ENCODE measurements around the gene DOK3. TPM values are rescaled to one million over a fixed set of nuclear protein-coding genes. Genes with fewer than 3 reads are reported as not detected.

DOK3 gene
- total RNA-seq, 1 experiment from 2014 or later = 6.0 TPM

DNA sequence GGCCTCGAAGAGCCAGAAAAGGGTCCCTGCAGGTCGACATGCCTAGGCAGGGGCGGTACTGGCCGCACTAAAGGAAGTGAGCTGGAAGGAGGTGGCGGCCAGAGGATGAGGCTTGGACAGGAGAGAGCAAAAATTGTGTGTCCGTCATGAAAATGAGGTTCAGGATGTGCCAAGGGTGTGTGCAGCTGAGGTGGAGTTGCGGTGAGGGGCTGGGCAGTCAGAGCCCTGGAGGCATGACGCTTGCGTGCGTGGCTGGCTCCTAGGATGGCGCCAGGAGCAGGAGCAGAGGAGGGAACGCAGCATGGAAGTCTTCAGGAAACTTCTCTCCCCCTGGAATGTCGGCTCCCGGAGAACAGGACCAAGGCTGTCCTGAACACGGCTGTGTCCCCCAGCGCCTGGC is 6.7 kb downstream of the DOK3 start:
- Mint-ChIP-seq H3K27me3 (ENCODE audit: insufficient read depth, unreplicated experiment) (no peaks in the 10 kb centered on the region), H3K36me3 (ENCODE audit: insufficient read depth, unreplicated experiment) (no peaks in the 10 kb centered on the region), H3K4me3 (ENCODE audit: unreplicated experiment) (peak overlapping the region; percentile 35), H3K27ac (ENCODE audit: low read depth, unreplicated experiment) (peak overlapping the region; percentile 20), H3K9me3 (ENCODE audit: unreplicated experiment) (no peaks in the 10 kb centered on the region), H3K4me1 (ENCODE audit: insufficient read depth, unreplicated experiment) (peaks cover 34% of the 10 kb centered on the region)
- intact Hi-C loops (cut with micrococcal nuclease) = loop anchor here (5.0 kb wide), 3 partner anchors 89 to 391 kb away; partner anchors contain the start of gene TMED9
- no peak for TF ChIP-seq CTCF (IDR thresholded peaks at IDR 0.05; ENCODE audit: unreplicated experiment)
- ChIA-PET CTCF (interaction anchor here (0.6 to 8.6 kb wide), 16 partner anchors 8 to 392 kb away, joined by 3 to 83 read pairs (median 17); partner anchors contain the start of genes DDX41, DOK3 and PFN3), POLR2A (interaction anchor here (0.7 to 2.7 kb wide), 7 partner anchors 14 to 194 kb away, joined by 3 to 18 read pairs (median 6); partner anchors contain the start of genes DDX41 and GRK6)
- peak; percentile 52 for DNase-seq (ENCODE audit: unreplicated experiment)
- no TSS peak for BruUV-seq (replicated peaks)

- Mint-ChIP-seq H3K36me3 (ENCODE audit: insufficient read depth, unreplicated experiment) (no peaks in the 10 kb centered on the region), H3K4me1 (ENCODE audit: insufficient read depth, unreplicated experiment) (peaks cover 37% of the 10 kb centered on the region), H3K9me3 (ENCODE audit: unreplicated experiment) (no peaks in the 10 kb centered on the region), H3K27ac (ENCODE audit: low read depth, unreplicated experiment) (peak overlapping the region; percentile 20), H3K27me3 (ENCODE audit: insufficient read depth, unreplicated experiment) (no peaks in the 10 kb centered on the region), H3K4me3 (ENCODE audit: unreplicated experiment) (peak overlapping the region; percentile 35)
- no TSS peak for BruUV-seq (replicated peaks)
- ChIA-PET CTCF (interaction anchor here (0.5 to 8.6 kb wide), 56 partner anchors 8 to 456 kb away, joined by 3 to 83 read pairs (median 5); partner anchors contain the start of genes B4GALT7, DDX41, DOK3 and PFN3), POLR2A (interaction anchor here (1.0 to 2.7 kb wide), 12 partner anchors 8 to 131 kb away, joined by 3 to 18 read pairs (median 6); partner anchors contain the start of genes DDX41 and GRK6)
- DNase-seq (ENCODE audit: unreplicated experiment) = no peak
- TF ChIP-seq CTCF (IDR thresholded peaks at IDR 0.05; ENCODE audit: unreplicated experiment) = no peak
- intact Hi-C loops (cut with micrococcal nuclease) = loop anchor here (1.0 to 5.0 kb wide), 5 partner anchors 47 to 390 kb away; partner anchors contain the start of gene TMED9
Measured at GRCh38 chr5:177501874-177502678, 7.5 kb downstream of the DOK3 start.

DNA sequence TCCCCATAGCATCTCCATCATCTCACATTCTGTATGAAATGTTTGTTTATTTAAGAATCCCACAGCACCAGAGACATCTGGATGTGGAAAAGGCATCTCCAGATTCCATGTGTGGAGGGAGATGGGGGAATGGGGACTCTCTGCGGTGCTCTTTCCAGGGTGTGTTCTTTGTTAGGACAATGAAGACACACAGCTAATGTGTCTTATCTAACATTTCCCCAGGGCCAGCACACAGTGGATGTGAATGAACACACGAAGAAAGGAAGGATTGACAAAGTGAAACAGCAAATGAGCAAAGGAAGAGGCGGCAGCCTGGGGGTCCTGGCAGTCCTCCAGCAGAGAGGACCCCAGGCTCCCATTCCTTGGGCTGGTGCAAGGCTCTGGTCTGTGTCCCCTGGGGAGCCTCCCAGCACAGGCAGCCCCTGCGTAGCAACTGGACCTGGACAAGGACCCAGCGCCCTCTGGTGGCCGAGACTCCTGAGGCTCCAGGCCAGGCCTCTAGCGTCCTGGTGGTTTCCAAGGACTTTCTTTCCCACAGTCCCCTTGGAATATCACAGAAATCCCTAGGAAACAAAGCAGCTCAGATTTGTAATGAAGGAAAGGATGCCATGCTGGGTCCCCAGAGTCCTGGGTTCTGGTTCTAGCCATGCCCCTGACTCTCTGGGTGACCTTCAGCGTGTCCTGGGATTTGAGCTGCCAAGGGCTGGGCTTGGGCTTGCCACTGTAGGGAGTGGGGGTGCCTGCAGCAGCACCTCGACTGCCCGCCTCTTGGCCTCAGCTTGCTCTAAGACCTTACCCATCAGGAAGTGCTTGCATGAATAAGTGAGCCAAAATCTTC is 8.7 kb downstream of the DOK3 start:
- DNase-seq (ENCODE audit: unreplicated experiment) = peak; percentile 90
- Mint-ChIP-seq H3K4me1 (ENCODE audit: insufficient read depth, unreplicated experiment) (peaks cover 43% of the 10 kb centered on the region), H3K27ac (ENCODE audit: low read depth, unreplicated experiment) (no peak overlapping the region), H3K4me3 (ENCODE audit: unreplicated experiment) (no peak overlapping the region), H3K36me3 (ENCODE audit: insufficient read depth, unreplicated experiment) (no peaks in the 10 kb centered on the region), H3K9me3 (ENCODE audit: unreplicated experiment) (no peaks in the 10 kb centered on the region), H3K27me3 (ENCODE audit: insufficient read depth, unreplicated experiment) (no peaks in the 10 kb centered on the region)
- peak; percentile 96 for TF ChIP-seq CTCF (IDR thresholded peaks at IDR 0.05; ENCODE audit: unreplicated experiment)
- CTCF ChIA-PET = interaction anchor here (0.5 to 8.6 kb wide), 72 partner anchors 8 to 455 kb away, joined by 3 to 83 read pairs (median 4); partner anchors contain the start of genes B4GALT7, DDX41, DOK3 and PFN3
- POLR2A ChIA-PET = interaction anchor here (0.6 to 2.7 kb wide), 12 partner anchors 9 to 192 kb away, joined by 3 to 18 read pairs (median 4); partner anchors contain the start of gene DDX41
- intact Hi-C loops (cut with micrococcal nuclease) = loop anchor here (1.0 to 5.0 kb wide), 5 partner anchors 46 to 389 kb away; partner anchors contain the start of gene TMED9
- no TSS peak for BruUV-seq (replicated peaks)

Data from MCF 10A (cell line).